ENCODE results near the gene CARD14.
"Not testable (repeated sequence)": the region's sequence is repeated elsewhere in the genome, so short reads cannot be mapped to it uniquely, and the experiment has no call there.

The CARD14 gene

GRCh38 chr17:80227156-80227555 is 57.3 kb downstream of the CARD14 start:
- DNase-seq (ENCODE audit: low spot score): no peak

GRCh38 chr17:80227666-80228065 is 57.8 kb downstream of the CARD14 start:
- no peak for DNase-seq (ENCODE audit: low spot score)

- no peak for DNase-seq (ENCODE audit: low spot score)
These were observed 58.6 kb downstream of the CARD14 start for GRCh38 chr17:80228477-80228876.

- DNase-seq (ENCODE audit: low spot score): no peak
These were observed 59.2 kb downstream of the CARD14 start for GRCh38 chr17:80229011-80229410.

GRCh38 chr17:80232438-80232837 is 62.6 kb downstream of the CARD14 start:
- DNase-seq (ENCODE audit: low spot score): no peak

GRCh38 chr17:80233202-80233601 is 63.4 kb downstream of the CARD14 start:
- no peak for DNase-seq (ENCODE audit: low spot score)

GRCh38 chr17:80236911-80237310 is 67.1 kb downstream of the CARD14 start:
- DNase-seq (ENCODE audit: low spot score): no peak

- no peak for DNase-seq (ENCODE audit: low spot score)
These were observed 67.6 kb downstream of the CARD14 start for GRCh38 chr17:80237386-80237785.

GRCh38 chr17:80242505-80242904 is 72.7 kb downstream of the CARD14 start:
- DNase-seq (ENCODE audit: low spot score): no peak

- DNase-seq (ENCODE audit: low spot score): no peak
These were observed 74.0 kb downstream of the CARD14 start for GRCh38 chr17:80243526-80244433.

- not testable (repeated sequence) for DNase-seq (ENCODE audit: low spot score)
These were observed 74.6 kb downstream of the CARD14 start for GRCh38 chr17:80244448-80244847.

- no peak for DNase-seq (ENCODE audit: low spot score)
These were observed 75.2 kb downstream of the CARD14 start for GRCh38 chr17:80244871-80245509.

- no peak for DNase-seq (ENCODE audit: low spot score)
These were observed 75.9 kb downstream of the CARD14 start for GRCh38 chr17:80245566-80246265.

- no peak for DNase-seq (ENCODE audit: low spot score)
These were observed 76.4 kb downstream of the CARD14 start for GRCh38 chr17:80246266-80246681.

GRCh38 chr17:80246726-80247125 is 76.9 kb downstream of the CARD14 start:
- no peak for DNase-seq (ENCODE audit: low spot score)

GRCh38 chr17:80247561-80247960 is 77.7 kb downstream of the CARD14 start:
- DNase-seq (ENCODE audit: low spot score): no peak

- DNase-seq (ENCODE audit: low spot score): no peak
These were observed 78.4 kb downstream of the CARD14 start for GRCh38 chr17:80248001-80248893.

GRCh38 chr17:80248894-80249710 is 79.3 kb downstream of the CARD14 start:
- DNase-seq (ENCODE audit: low spot score): no peak

- no peak for DNase-seq (ENCODE audit: low spot score)
These were observed 82.1 kb downstream of the CARD14 start for GRCh38 chr17:80251966-80252365.

GRCh38 chr17:80252871-80253270 is 83.0 kb downstream of the CARD14 start:
- peak; percentile 88 for DNase-seq (ENCODE audit: low spot score)

All from CD4-positive, alpha-beta T cell treated with Interleukin-15 for 4 hours (primary cell).